Activated B cell treated with CpG ODN at 0.5 μM for 24 hours (primary cell): ENCODE results near the gene MPHOSPH9. TPM values are rescaled to one million over a fixed set of nuclear protein-coding genes. Genes with fewer than 3 reads are reported as not detected.

Source experiments
- ATAC-seq: fragments of 200-7000 bp; cut with Tn5 transposase; one replicate; pipeline ENCODE4 v1.10.0; 2021; ENCODE audit warnings: low read depth, mild to moderate bottlenecking, moderate library complexity
- CTCF ChIA-PET: fragments of 350-600 bp; sonication (Branson Sonifier 250); formaldehyde crosslinking; loops from one replicate; lab custom pipeline; 2021; ENCODE audit warnings: antibody characterized with exemption; lab: Charles Lee
- POLR2A ChIA-PET: fragments of 350-600 bp; sonication (Branson Sonifier 250); formaldehyde crosslinking; loops from one replicate; lab custom pipeline; 2021; ENCODE audit warnings: antibody characterized with exemption; lab: Charles Lee
- DNase-seq: peaks from one replicate; pipeline ENCODE4 v3.0.0; 2022
- H3K27ac Mint-ChIP-seq: one replicate; pipeline ENCODE4 v1.8.0; 2020; ENCODE audit warnings: mixed read lengths
- H3K27me3 Mint-ChIP-seq: one replicate; pipeline ENCODE4 v1.8.0; 2021; ENCODE audit warnings: mixed read lengths
- H3K36me3 Mint-ChIP-seq: one replicate; pipeline ENCODE4 v1.8.0; 2021; ENCODE audit warnings: low read depth, mixed read lengths
- H3K4me1 Mint-ChIP-seq: one replicate; pipeline ENCODE4 v1.8.0; 2021; ENCODE audit warnings: mixed read lengths
- H3K4me3 Mint-ChIP-seq: one replicate; pipeline ENCODE4 v1.8.0; 2020; ENCODE audit warnings: mild to moderate bottlenecking, mixed read lengths
- H3K9me3 Mint-ChIP-seq: one replicate; pipeline ENCODE4 v1.8.0; 2020; ENCODE audit warnings: mixed read lengths
- intact Hi-C: fragments of 100-400 bp; cut with micrococcal nuclease; formaldehyde crosslinking; loops from one replicate; pipeline ENCODE4 v1.15.1; 2024
- total RNA-seq: library from RNA; stranded (reverse); gene quantifications from 2 replicates; pipeline ENCODE4 v1.2.3, GENCODE V29; 2022
- TF ChIP-seq, protein P1 (sequence below): fragments of 200-600 bp; IDR thresholded peaks from one replicate; pipeline ENCODE4 v1.8.0; 2022; ENCODE audit warnings: antibody characterized with exemption, mild to moderate bottlenecking

Gene MPHOSPH9
- total RNA-seq, 1 donor from 2014 or later: 47.2 TPM

DNA sequence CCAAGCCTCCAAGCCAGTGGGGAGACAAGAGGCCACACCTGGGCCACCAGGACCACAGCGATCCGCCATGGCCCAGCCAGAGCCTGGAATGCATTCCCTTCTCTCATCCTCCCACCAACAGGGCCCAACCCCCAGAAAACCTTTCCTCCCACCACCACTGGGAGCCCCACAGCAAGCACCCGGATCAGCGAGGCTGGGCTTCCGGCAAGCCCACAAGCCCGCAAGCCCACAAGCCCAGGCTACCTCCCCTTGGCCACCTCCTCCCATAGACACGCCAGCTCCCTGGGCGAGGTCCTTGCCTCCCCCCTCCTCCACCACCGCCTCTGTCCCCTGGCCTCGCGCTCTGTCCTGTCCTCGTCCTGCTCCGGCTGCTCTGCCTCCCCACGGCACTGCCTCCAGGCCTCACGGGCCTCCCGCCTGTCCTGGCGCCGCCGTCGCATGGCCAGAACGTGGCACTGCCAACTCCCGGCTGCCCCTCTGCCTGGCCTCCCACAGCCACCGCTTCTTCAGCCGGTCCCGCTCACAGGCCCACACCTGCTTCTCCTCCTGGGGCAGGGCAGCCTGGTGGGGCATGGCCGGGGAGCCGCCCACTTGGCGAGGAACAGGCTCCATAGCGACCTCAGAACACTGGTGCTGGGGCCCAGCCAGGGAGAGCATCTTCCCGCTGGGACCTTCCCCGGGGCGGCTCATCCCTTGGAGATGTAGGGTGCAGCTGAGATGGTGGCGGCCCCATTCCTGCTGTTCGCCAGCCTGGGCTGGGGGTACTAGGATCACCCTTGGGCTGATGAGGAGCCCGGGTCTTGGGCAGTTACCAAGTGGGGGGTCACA, 33.1 kb upstream of the MPHOSPH9 start:
- intact Hi-C loops: no loop called here
- no peak overlapping the region for H3K4me3 Mint-ChIP-seq
- ATAC-seq (no peak), DNase-seq (no peak)
- H3K9me3 Mint-ChIP-seq: no peaks in the 10 kb centered on the region
- POLR2A ChIA-PET: interaction anchor here (1.6 kb wide), 1 partner anchor 33 kb away, joined by 5 read pairs; the partner anchor contains the start of genes MPHOSPH9 and MTRFR
- no peak overlapping the region for H3K27ac Mint-ChIP-seq
- TF ChIP-seq, protein P1, sequence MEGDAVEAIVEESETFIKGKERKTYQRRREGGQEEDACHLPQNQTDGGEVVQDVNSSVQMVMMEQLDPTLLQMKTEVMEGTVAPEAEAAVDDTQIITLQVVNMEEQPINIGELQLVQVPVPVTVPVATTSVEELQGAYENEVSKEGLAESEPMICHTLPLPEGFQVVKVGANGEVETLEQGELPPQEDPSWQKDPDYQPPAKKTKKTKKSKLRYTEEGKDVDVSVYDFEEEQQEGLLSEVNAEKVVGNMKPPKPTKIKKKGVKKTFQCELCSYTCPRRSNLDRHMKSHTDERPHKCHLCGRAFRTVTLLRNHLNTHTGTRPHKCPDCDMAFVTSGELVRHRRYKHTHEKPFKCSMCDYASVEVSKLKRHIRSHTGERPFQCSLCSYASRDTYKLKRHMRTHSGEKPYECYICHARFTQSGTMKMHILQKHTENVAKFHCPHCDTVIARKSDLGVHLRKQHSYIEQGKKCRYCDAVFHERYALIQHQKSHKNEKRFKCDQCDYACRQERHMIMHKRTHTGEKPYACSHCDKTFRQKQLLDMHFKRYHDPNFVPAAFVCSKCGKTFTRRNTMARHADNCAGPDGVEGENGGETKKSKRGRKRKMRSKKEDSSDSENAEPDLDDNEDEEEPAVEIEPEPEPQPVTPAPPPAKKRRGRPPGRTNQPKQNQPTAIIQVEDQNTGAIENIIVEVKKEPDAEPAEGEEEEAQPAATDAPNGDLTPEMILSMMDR: no peak
- CTCF ChIA-PET: no interaction called here
- H3K4me1 Mint-ChIP-seq: peaks cover 27% of the 10 kb centered on the region
- H3K36me3 Mint-ChIP-seq: peaks cover 6% of the 10 kb centered on the region
- no peaks in the 10 kb centered on the region for H3K27me3 Mint-ChIP-seq

DNA sequence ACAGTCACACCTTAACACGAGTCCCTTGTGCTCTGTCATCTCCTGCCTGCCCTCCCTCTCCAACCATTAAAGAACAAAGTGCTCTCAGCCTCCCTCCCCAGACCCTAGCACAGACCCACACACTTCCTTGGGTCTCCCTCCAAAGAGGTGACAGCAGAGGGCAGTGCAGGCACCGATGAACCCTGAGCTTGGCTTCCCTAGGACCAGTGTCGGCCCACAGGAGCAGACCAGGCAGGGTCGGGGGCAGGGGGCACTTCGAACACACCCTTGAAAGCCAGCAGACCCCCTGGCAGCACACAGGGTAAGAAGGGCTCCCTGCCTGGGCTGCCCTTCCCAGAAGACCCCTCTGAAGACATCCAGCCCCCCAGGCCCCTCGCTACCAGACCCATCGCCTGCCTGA, 31.7 kb upstream of the MPHOSPH9 start:
- TF ChIP-seq, protein P1: no peak
- intact Hi-C loops: no loop called here
- ChIA-PET POLR2A (interaction anchor here (0.5 to 1.6 kb wide), 2 partner anchors 32 to 142 kb away, joined by 5 to 10 read pairs; partner anchors contain the start of genes MPHOSPH9 and MTRFR), CTCF (interaction anchor here (1.3 kb wide), 1 partner anchor 354 kb away, joined by 4 read pairs; no protein-coding TSS in a partner anchor)
- Mint-ChIP-seq H3K36me3 (peaks cover 14% of the 10 kb centered on the region), H3K27me3 (no peaks in the 10 kb centered on the region), H3K4me3 (no peak overlapping the region), H3K27ac (no peak overlapping the region), H3K4me1 (peaks cover 18% of the 10 kb centered on the region), H3K9me3 (no peaks in the 10 kb centered on the region)
- ATAC-seq (no peak), DNase-seq (no peak)

GRCh38 chr12:123263196-123263817, 30.4 kb upstream of the MPHOSPH9 start:
- Mint-ChIP-seq H3K27me3 (no peaks in the 10 kb centered on the region), H3K27ac (no peak overlapping the region), H3K9me3 (no peaks in the 10 kb centered on the region), H3K36me3 (peaks cover 17% of the 10 kb centered on the region), H3K4me1 (peaks cover 6% of the 10 kb centered on the region), H3K4me3 (no peak overlapping the region)
- ChIA-PET POLR2A (no interaction called here), CTCF (no interaction called here)
- TF ChIP-seq, protein P1: no peak
- intact Hi-C loops: no loop called here
- no peak for ATAC-seq
- no peak for DNase-seq

DNA sequence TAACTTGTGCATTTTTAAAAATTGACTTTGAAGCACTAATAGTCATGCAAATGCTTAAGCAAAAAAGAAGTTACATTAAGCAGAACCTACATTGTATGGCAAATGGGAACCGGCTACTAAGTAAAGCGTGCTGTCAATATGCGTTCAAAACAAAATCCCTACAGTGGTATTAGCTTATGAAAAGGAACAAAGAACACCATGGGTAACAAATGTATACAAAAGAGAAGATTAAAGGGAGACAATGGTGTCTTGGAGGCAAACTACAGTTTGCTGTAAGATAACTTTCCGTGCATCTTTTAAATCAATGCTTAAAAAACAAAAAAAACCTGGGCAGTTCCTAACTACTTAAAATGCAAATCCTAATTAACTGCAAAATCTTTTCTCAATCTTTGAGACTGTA, 28.3 kb upstream of the MPHOSPH9 start:
- H3K27ac Mint-ChIP-seq: no peak overlapping the region

More for the DNA sequence above, 28.3 kb upstream of the MPHOSPH9 start:
- intact Hi-C loops: no loop called here
- CTCF ChIA-PET: no interaction called here
- H3K9me3 Mint-ChIP-seq: no peaks in the 10 kb centered on the region
- POLR2A ChIA-PET: interaction anchor here (0.6 kb wide), 1 partner anchor 27 kb away, joined by 5 read pairs; no protein-coding TSS in a partner anchor
- ATAC-seq (no peak), DNase-seq (no peak)
- TF ChIP-seq, protein P1: no peak
- peaks cover 29% of the 10 kb centered on the region for H3K36me3 Mint-ChIP-seq
- no peaks in the 10 kb centered on the region for H3K27me3 Mint-ChIP-seq
- H3K4me3 Mint-ChIP-seq: no peak overlapping the region
- no peaks in the 10 kb centered on the region for H3K4me1 Mint-ChIP-seq
